ENCODE results near the gene GPR155. TPM values are rescaled to one million over a fixed set of nuclear protein-coding genes. Genes with fewer than 3 reads are reported as not detected.
"Not testable (repeated sequence)": the region's sequence is repeated elsewhere in the genome, so short reads cannot be mapped to it uniquely, and the experiment has no call there.

GPR155 gene
- total RNA-seq, 1 experiment from 2014 or later: 14.1 TPM

DNA sequence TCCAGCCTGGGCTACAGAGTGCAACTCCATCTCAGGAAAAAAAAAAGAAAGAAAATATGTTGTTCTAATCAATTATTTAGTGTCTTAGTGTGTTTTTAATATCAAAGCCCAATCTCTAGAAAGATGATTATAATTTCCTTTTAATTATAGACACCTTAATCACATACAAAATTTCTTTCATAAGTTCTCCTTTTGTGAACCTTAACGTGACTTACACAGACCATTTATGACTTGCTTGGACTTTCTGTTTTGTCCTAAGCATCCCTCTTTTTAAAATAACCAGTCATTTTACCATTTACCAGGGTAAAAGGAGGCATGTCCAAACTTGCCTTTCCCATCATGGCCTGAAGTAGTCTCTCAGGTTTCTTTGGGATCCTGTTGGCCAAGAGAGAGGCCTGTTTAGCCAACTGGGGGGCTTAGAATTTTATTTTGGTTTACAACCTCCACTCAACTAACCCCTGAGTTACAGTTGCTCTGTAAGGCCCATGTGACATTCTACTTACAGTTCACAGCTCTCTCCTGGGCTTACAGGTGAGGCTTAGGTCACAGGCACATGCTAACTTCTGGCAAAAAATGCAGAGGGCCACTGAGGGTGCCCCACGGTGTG lies 23.9 kb upstream of the GPR155 start:
- no peak overlapping the region for H3K27ac ChIP-seq
- peak in 1 of 2 experiments; percentile 57 for DNase-seq
- no peak overlapping the region for H3K4me3 ChIP-seq
- H3K36me3 ChIP-seq: no peaks in the 10 kb centered on the region
- peaks cover 24% of the 10 kb centered on the region for H3K9me3 ChIP-seq (replicated peaks)
- H3K27me3 ChIP-seq: no peaks in the 10 kb centered on the region
- H3K4me1 ChIP-seq: no peaks in the 10 kb centered on the region

DNA sequence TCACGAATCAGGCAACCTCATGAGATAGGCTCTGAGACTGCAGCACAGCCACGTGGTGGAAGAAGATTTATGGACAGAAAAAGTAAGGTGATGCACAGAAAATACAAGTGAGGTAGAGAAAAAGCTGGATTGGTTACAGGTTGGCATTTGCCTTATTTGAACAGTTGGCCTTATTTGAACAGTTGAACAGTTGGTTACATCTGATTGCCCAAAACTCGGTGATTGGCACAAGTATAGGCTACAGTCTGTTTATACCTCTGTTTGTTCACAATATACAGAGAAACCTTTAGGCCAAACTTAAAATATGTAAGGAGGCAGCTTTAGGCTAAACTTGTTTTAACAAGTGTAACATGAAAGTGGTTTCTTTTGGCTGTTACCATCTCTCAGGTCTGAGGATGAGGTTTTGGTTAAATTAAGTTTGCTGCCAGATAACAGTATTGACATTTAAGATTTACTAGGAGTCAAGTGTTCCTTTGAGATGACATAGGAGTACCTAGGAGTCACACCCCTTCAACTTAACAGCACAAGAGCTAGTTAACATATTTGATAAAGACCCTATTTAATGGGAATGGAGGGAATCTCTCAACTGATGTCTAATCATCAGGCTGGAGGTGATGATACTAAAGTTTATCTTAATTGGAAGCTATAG lies 16.5 kb upstream of the GPR155 start:
- no peaks in the 10 kb centered on the region for H3K9me3 ChIP-seq (replicated peaks)
- no peaks in the 10 kb centered on the region for H3K4me1 ChIP-seq
- H3K27me3 ChIP-seq: no peaks in the 10 kb centered on the region
- no peaks in the 10 kb centered on the region for H3K36me3 ChIP-seq
- no peak overlapping the region for H3K4me3 ChIP-seq
- no peak for DNase-seq
- no peak overlapping the region for H3K27ac ChIP-seq

DNA sequence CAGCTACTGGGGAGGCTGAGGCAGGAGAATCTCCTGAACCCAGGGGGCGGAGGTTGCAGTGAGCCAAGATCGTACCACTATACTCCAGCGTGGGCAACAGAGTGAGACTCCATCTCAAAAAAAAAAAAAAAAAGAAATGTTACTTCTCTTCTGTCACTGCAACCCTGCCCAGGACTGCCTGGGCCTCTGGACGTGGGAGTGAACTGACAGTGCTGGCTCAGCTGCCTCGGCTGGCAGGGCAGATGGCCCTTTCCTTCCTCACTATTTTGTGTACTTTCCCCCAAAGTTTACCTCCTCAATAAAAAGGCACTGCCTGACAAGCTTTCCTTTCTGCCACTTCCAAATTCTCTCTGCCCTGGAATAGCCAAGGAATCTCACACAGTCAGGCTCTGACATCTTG lies 12.5 kb upstream of the GPR155 start:
- H3K4me1 ChIP-seq: no peaks in the 10 kb centered on the region

DNA sequence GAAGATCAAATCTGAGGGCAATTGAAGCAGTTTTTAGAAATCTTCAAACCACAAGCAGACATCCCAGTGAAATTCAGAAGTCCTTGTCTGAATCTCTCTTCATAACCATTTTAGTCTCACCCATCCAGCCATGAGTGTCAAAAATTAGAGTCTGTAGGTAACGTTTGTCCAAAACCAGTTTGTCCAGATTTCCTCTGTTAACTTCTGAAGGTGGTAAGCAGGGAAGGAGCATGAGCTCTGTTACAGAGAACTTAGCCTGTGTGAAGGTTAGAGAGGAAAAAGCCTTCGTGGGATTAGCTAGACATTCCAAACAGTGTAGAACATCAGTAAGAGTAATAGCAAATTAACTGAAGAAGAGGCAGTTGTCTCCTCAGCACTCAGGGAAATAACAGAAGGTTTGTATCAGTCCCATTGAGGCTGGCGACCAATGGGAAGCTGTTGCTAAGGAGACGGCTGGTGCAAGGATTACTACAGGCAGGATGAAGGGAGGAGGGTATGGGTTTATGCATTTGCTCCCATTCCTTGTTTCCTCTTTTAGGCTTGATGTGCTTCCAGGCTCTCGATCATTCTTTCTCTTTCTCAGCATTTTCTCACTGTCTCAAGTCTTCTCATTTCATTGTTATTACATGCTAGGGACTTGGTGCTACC lies 8.7 kb upstream of the GPR155 start:
- Histone ChIP-seq H3K27me3 (no peaks in the 10 kb centered on the region), H3K27ac (no peak overlapping the region), H3K4me3 (no peak overlapping the region), H3K4me1 (no peaks in the 10 kb centered on the region), H3K36me3 (no peaks in the 10 kb centered on the region), H3K9me3 (replicated peaks) (no peaks in the 10 kb centered on the region)
- DNase-seq: peak in 1 of 2 experiments; percentile 14

More for the DNA sequence above, 12.5 kb upstream of the GPR155 start:
- no peaks in the 10 kb centered on the region for H3K27me3 ChIP-seq
- DNase-seq: no peak
- no peaks in the 10 kb centered on the region for H3K36me3 ChIP-seq
- H3K9me3 ChIP-seq (replicated peaks): no peaks in the 10 kb centered on the region
- H3K27ac ChIP-seq: no peak overlapping the region
- no peak overlapping the region for H3K4me3 ChIP-seq

DNA sequence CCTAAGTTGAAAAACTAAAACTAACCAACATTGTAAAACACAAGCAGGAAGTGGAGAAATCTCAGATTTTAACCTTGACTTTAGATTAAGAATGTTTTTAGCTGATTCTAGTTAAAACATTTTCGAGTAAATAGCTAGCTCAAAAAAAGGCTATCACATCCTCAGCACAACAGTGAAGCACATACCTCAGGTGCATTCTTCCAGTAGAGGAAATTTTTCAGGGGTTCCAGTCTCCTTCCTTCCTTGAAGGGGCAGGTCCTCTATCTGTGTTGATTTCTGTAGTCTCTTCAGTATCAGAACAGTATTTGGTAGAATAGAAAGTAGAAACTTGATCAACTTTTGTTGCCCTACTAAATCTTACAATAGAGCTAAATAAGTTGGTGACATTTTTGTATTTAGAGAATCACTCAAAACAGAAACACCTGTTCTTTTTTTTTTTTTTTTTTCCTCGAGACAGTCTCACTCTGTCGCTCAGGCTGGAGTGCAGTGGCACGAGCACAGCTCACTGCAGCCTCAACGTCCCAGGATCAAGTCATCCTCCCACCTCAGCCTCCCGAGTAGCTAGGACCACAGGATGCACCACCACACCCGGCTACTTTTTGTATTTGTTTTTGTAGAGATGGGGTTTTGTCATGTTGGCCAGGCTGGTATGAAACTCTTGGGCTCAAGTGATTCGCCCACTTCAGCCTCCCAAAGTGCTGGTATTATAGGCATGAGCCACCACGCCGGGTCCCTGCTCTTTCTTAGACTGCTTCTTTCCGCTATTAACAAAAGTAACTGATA lies 6.9 kb upstream of the GPR155 start:
- no peak for DNase-seq
- Histone ChIP-seq H3K27ac (no peak overlapping the region), H3K9me3 (replicated peaks) (no peaks in the 10 kb centered on the region), H3K4me1 (no peaks in the 10 kb centered on the region), H3K4me3 (no peak overlapping the region), H3K27me3 (no peaks in the 10 kb centered on the region), H3K36me3 (no peaks in the 10 kb centered on the region)

DNA sequence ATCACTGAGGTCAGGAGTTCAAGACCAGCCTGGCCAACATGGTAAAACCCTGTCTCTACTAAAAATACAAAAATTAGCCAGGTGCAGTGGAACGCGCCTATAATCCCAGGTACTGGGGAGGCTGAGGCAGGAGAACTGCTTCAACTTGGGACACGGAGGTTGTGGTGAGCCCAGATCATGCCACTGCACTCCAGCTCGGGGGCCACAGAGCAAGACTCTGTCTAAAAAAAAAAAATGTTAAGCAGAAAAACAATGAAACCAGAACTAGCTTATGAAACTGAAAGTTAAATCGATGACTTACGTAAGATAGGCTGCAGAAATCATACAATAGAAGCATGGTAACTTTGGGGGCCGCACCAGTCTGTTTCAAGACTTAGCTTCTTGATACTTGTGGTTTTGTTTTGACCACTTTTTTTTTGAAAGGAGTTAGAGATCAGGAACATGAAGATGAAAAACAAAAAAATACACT lies 6.2 kb upstream of the GPR155 start:
- Histone ChIP-seq H3K4me3 (no peak overlapping the region), H3K27ac (no peak overlapping the region), H3K36me3 (no peaks in the 10 kb centered on the region), H3K4me1 (no peaks in the 10 kb centered on the region), H3K27me3 (no peaks in the 10 kb centered on the region), H3K9me3 (replicated peaks) (no peaks in the 10 kb centered on the region)
- DNase-seq: no peak

DNA sequence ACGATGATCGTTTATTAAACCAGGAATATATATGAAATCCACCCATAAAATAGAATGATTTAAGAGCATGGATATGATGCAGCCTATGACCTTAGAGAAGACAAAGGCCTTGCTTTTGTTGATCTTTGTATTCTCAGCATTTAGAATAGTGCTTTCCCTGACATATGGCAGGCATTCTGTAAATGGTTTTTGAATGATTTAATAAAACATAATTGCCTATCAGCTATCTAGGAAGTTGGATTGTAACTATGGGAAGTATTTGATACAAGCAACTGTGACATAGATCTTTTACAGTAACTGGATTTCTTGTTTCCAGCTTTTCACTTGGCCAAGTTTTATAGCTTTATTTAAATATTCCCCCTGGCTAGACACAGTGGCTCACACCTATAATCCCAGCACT lies 5.1 kb upstream of the GPR155 start:
- DNase-seq: no peak
- Histone ChIP-seq H3K4me3 (no peak overlapping the region), H3K27ac (no peak overlapping the region), H3K9me3 (replicated peaks) (no peaks in the 10 kb centered on the region), H3K27me3 (no peaks in the 10 kb centered on the region), H3K36me3 (no peaks in the 10 kb centered on the region), H3K4me1 (no peaks in the 10 kb centered on the region)

DNA sequence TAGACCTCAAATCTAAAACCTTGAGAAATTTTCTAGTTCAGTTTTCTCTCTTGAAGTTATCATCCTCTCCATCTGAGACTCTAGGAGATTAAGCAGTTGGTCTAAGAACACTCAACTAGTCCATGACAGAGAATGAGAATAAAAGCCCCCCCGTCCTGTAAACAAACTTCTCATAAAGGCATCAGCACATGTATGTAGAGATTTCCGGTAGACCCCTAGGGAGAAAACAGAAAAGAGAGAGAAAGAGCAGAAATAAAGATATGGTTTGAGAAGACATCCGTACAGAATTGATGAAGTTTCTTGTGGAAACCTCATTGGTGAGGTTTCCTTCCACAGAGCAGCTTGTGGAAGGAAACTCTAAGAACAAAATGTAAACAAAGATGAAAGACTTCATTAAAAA lies 3.2 kb upstream of the GPR155 start:
- Histone ChIP-seq H3K36me3 (no peaks in the 10 kb centered on the region), H3K27ac (no peak overlapping the region), H3K4me3 (no peak overlapping the region), H3K9me3 (replicated peaks) (no peaks in the 10 kb centered on the region), H3K4me1 (no peaks in the 10 kb centered on the region), H3K27me3 (no peaks in the 10 kb centered on the region)
- DNase-seq: no peak

DNA sequence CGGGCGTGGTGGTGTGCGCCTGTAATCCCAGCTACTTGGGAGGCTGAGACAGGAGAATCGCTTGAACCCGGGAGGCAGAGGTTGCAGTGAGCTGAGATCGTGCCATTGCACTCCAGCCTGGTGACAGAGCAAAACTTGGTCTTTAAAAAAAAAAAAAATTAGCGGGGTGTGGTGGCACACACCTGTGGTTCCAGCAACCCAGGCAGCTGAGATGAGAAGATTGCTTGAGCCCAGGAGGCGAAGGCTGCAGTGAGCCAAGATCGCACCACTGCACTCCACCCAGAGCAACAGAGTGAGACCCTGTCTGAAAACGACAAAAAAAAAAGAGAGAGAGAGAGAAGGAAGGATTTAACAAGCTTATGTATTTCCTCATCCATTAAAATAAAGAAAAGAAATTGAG lies 2.7 kb upstream of the GPR155 start:
- H3K27me3 ChIP-seq; H3K4me1 ChIP-seq; H3K4me3 ChIP-seq; H3K27ac ChIP-seq; H3K9me3 ChIP-seq (replicated peaks); H3K36me3 ChIP-seq; DNase-seq: not testable (repeated sequence)

DNA sequence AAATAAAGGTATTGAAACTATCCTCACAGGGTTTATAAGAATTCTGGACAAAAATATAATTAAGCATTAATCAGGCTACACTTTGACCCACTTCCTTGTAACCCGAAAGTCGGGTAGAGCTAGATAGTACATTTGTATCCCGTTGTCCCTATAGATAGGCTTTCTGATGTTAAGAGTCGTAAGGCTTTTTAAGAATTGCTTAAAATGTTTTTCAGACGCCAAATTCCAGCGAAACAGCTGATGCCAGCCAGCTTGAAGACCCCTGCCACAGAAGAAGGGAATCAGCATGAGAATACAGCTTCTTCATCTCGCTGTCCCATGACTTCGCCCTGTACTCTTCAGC lies 962 bp upstream of the GPR155 start:
- no peaks in the 10 kb centered on the region for H3K9me3 ChIP-seq (replicated peaks)
- H3K27ac ChIP-seq: peak overlapping the region; percentile 95
- H3K4me1 ChIP-seq: no peaks in the 10 kb centered on the region
- DNase-seq: no peak
- no peaks in the 10 kb centered on the region for H3K36me3 ChIP-seq
- H3K27me3 ChIP-seq: no peaks in the 10 kb centered on the region
- peak overlapping the region; percentile 84 for H3K4me3 ChIP-seq

DNA sequence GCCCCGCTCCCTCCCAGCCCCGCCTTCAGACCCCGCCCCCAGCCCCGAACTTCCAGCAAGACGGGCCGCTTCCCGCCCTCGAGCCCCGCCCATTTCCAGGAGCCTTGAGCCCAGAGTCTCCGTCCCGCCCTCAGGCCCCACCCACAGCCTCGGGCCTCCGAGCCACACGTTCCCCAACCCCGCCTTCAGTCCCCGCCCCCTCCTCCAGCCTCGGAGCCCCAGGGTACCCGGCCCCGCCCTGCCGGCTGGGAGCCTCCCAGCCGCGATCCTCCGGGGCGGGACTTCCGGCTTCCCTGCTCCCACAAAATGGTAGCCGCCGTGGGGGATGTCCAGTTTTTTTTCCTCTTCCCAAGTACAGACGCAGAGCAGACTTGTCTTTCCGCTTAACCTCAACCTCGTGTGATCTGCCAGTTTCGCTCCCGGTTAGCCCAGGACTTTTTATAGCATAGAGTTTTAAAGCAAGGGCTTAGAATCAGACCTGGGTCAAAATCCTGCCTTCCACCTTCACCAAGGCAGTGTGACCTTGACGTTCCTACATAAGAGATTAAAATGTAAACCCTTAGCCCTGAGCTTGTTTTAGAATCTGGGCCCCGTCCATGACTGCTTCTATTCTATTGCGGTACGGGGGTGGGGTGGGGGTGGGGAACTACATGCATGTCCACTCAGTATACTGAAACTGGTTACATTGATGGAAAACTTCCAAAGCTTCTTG lies 435 bp upstream of the GPR155 start:
- Histone ChIP-seq H3K4me3 (peak overlapping the region; percentile 89), H3K4me1 (no peaks in the 10 kb centered on the region), H3K9me3 (replicated peaks) (no peaks in the 10 kb centered on the region), H3K36me3 (no peaks in the 10 kb centered on the region), H3K27me3 (no peaks in the 10 kb centered on the region), H3K27ac (peak overlapping the region; percentile 95)
- peak; percentile 99 to 100 for DNase-seq

DNA sequence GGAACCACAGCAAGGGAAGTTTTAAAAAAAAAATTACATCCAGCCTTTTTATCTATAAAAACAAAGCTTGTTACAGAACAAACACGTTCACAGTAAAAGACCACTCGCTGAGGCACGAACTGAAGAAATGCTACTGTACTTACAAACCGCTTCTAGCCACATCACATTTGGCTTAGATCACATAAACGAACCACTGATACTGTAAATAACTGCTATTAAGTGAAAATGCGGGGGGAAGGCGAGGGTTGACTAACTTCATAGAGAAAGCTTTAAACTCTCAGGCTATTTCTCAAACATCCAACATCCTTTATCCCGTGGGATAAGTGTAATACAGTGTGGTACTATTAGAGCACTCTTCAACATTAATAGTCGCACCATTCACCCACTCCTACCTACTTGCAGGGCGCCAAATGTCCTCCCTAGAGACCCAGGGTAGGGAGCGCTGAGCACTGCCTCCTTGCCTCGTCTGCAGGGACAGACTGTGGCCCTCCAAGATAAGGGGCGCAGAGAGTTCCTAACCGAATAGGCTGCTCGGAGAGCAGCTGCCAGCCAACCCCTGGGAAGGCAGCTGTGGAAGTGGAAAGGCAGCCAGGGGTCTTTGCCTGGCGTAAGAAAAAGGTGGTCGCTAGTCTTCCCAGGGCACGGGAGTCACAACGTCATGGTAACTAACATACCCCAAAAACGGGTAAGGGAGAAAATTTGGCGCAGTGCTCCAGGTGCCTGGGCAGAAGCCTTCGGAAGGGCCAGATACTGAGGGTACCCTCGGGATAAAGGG lies 854 bp downstream of the GPR155 start:
- Histone ChIP-seq H3K27me3 (no peaks in the 10 kb centered on the region), H3K9me3 (replicated peaks) (no peaks in the 10 kb centered on the region), H3K4me1 (no peaks in the 10 kb centered on the region), H3K27ac (peak overlapping the region; percentile 71), H3K4me3 (peak overlapping the region; percentile 89), H3K36me3 (no peaks in the 10 kb centered on the region)
- peak; percentile 74 to 77 for DNase-seq

DNA sequence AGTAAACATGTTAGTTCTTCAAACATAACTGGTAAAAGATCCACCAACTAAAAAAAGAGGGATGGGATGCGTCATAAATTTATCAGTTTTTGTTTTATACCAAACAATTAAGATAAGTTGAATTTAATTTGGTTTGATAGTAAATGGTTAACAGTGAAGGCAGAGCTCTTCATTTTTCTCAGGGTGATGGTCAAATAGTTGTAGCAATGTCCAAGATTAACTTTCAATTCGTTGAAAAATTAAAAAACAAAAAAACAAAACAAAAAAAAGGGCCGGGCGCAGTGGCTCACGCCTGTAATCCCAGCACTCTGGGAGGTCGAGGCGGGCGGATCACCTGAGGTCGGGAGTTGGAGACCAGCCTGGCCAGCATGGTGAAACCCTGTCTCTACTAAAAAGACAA lies 1.8 kb downstream of the GPR155 start:
- H3K36me3 ChIP-seq; H3K9me3 ChIP-seq (replicated peaks); H3K27me3 ChIP-seq; H3K27ac ChIP-seq; DNase-seq; H3K4me1 ChIP-seq: not testable (repeated sequence)
- H3K4me3 ChIP-seq: peak overlapping the region; percentile 89

DNA sequence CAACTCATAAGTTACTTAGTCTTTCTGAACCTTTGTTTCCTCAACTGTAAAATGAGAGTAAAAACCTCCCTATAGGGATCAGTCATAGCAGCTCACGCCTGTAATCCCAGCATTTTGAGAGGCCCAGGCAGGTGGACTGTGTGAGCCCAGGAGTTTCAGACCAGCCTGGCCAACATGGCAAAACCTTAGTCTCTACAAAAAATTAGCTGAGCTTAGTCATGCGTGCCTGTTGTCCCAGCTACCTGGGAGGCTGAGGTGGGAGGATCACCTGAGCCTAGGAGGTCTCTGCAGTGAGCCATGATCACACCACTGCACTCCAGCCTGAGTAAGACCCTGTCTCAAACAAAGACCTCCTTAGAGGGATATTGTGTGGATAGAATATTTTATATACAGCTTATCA lies 2.3 kb downstream of the GPR155 start:
- Histone ChIP-seq H3K4me3 (peak overlapping the region; percentile 89; the same call in 1 of the 2 replicates), H3K27me3 (no peaks in the 10 kb centered on the region), H3K4me1 (no peaks in the 10 kb centered on the region), H3K27ac (no peak overlapping the region), H3K36me3 (no peaks in the 10 kb centered on the region), H3K9me3 (replicated peaks) (no peaks in the 10 kb centered on the region)
- peak in 1 of 2 experiments; percentile 11 for DNase-seq
